ENCODE data around the gene KCNK6. TPM values are rescaled to one million over a fixed set of nuclear protein-coding genes. Genes with fewer than 3 reads are reported as not detected.

Gene KCNK6
- total and polyA plus RNA-seq, 2 experiments from 2014 or later, result 9.0 to 14.6 TPM

- TF ChIP-seq ZNF462 (CRISPR knock-in tag; IDR thresholded peaks at IDR 0.05) (no peak), ETS1 (IDR thresholded peaks at IDR 0.05) (no peak), EZH2phosphoT487 (IDR thresholded peaks at IDR 0.05; ENCODE audit: unreplicated experiment) (no peak), REST (IDR thresholded peaks at IDR 0.05; ENCODE audit: unreplicated experiment) (no peak), ZNF114 (CRISPR knock-in tag; IDR thresholded peaks at IDR 0.05) (no peak), EZH2 (IDR thresholded peaks at IDR 0.05; ENCODE audit: low read depth, unreplicated experiment) (no peak), NANOG (IDR thresholded peaks at IDR 0.05; ENCODE audit: borderline replicate concordance) (no peak), POLR2AphosphoS5 (IDR thresholded peaks at IDR 0.05; ENCODE audit: low read depth) (no peak), CTCF (conservative IDR thresholded peaks at IDR 0.05; ENCODE audit: low read depth in 2 of 2) (no peak)
- DNase-seq (ENCODE audit: low spot score), result no peak
Observed at GRCh38 chr19:38355728-38356725, 36.4 kb downstream of the KCNK6 start.

More at GRCh38 chr19:38355728-38356725, 36.4 kb downstream of the KCNK6 start:
- Histone ChIP-seq H3K27me3 (ENCODE audit: insufficient read depth) (peaks cover 27% of the 10 kb centered on the region), H3K4me2 (no peak overlapping the region), H3K36me3 (ENCODE audit: insufficient read depth) (no peaks in the 10 kb centered on the region), H2AFZ (no peak overlapping the region), H3K9me2 (ENCODE audit: insufficient read depth) (no peaks in the 10 kb centered on the region), H3K27ac (ENCODE audit: low read depth) (no peak overlapping the region), H3K79me2 (replicated peaks; ENCODE audit: insufficient read depth) (no peaks in the 10 kb centered on the region), H3F3A (replicated peaks; ENCODE audit: low read depth) (0 out of 2 replicates have a peak, but pooled peaks cover 8% of the 10 kb centered on the region), H3K4me1 (ENCODE audit: insufficient read depth) (peaks cover 5% of the 10 kb centered on the region), H3K4me3 (no peak overlapping the region), H4K20me1 (replicated peaks; ENCODE audit: insufficient read depth) (no peaks in the 10 kb centered on the region; the same call in 1 of the 2 replicates)
- Mint-ChIP-seq H3K36me3 (ENCODE audit: low read depth) (no peaks in the 10 kb centered on the region; the same call in 2 of the 3 replicates), H3K27ac (no peak overlapping the region), H3K4me1 (peaks cover 19% of the 10 kb centered on the region), H3K27me3 (ENCODE audit: insufficient read depth, low read depth, poor library complexity) (peaks cover 22% of the 10 kb centered on the region), H3K4me3 (no peak overlapping the region), H3K9me3 (no peaks in the 10 kb centered on the region)
- ATAC-seq, result no peak

Data from GM23338 (cell line).